GM23338 (cell line): ENCODE data around the gene PRMT7.

Source experiments
- CREB1 ChIP-seq: fragments of 250-450 bp; sonication (Bioruptor Pico); IDR thresholded peaks from 2 replicates; pipeline ENCODE4 v1.5.0; 2020; ENCODE audit warnings: low read depth, mild to moderate bottlenecking, moderate library complexity
- EZH2 ChIP-seq: fragments of 200-600 bp; sonication (generic); IDR thresholded peaks from one replicate; pipeline ENCODE4 v1.8.0; 2017; ENCODE audit warnings: antibody characterized with exemption, mild to moderate bottlenecking, low read depth; ENCODE audit not compliant: unreplicated experiment
- EZH2phosphoT487 ChIP-seq: fragments of 200-600 bp; sonication (generic); IDR thresholded peaks from one replicate; pipeline ENCODE4 v1.8.1; 2018; ENCODE audit warnings: antibody characterized with exemption; ENCODE audit not compliant: unreplicated experiment
- JUNB ChIP-seq: IDR thresholded peaks from one replicate; pipeline ENCODE4 v1.6.1; 2016; ENCODE audit warnings: antibody characterized with exemption; ENCODE audit not compliant: unreplicated experiment
- NANOG ChIP-seq: IDR thresholded peaks from 2 replicates; pipeline ENCODE4 v1.6.1; 2016; ENCODE audit warnings: antibody characterized with exemption, borderline replicate concordance
- POLR2AphosphoS5 ChIP-seq: IDR thresholded peaks from 2 replicates; pipeline ENCODE4 v1.6.1; 2016; ENCODE audit warnings: antibody characterized with exemption, low read depth
- REST ChIP-seq: IDR thresholded peaks from one replicate; pipeline ENCODE4 v1.6.1; 2018; ENCODE audit warnings: antibody characterized with exemption; ENCODE audit not compliant: unreplicated experiment
- STAT1 ChIP-seq: IDR thresholded peaks from one replicate; pipeline ENCODE4 v1.6.1; 2016; ENCODE audit warnings: antibody characterized with exemption; ENCODE audit not compliant: unreplicated experiment
- ZNF114 ChIP-seq: fragments of 250-450 bp; sonication (Bioruptor Pico); IDR thresholded peaks from 2 replicates; pipeline ENCODE4 v1.5.0; 2020; ENCODE audit warnings: mild to moderate bottlenecking, moderate library complexity
- TF ChIP-seq, protein P1 (sequence below), 2 experiments: fragments of 200-600 bp in 1 of 2; sonication (generic) in 1 of 2; conservative IDR thresholded peaks; 2 replicates each; pipeline versions ENCODE4 v1.5.1 to v1.6.1; 2016 to 2017; ENCODE audit warnings: antibody characterized with exemption in 2 of 2, low read depth in 2 of 2, mild to moderate bottlenecking in 2 of 2, moderate library complexity in 1 of 2
- TF ChIP-seq, protein P2 (sequence below): IDR thresholded peaks from 2 replicates; pipeline ENCODE4 v1.6.1; 2016; ENCODE audit warnings: antibody characterized with exemption

DNA sequence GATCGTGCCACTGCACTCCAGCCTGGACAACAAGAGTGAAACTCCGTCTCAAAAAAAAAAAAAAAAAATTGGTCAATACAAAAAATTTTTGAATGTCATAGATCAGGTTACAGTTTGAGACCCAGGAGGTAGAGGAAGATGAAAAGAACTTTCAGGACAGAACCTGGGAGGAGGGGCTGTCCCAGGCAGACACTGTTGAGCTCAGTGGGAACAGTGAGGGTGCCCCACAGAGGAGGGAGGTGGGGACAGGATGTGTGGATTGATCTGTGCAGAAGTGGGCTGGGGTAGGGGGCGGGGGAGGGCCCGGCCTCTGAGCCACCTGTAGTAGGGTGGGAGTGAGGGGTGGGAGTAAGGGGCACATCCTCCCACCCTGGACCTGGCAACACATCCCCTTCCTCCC lies 58.3 kb downstream of the PRMT7 start:
- no peak for TF ChIP-seq REST
- TF ChIP-seq EZH2 = no peak
- TF ChIP-seq, protein P1, sequence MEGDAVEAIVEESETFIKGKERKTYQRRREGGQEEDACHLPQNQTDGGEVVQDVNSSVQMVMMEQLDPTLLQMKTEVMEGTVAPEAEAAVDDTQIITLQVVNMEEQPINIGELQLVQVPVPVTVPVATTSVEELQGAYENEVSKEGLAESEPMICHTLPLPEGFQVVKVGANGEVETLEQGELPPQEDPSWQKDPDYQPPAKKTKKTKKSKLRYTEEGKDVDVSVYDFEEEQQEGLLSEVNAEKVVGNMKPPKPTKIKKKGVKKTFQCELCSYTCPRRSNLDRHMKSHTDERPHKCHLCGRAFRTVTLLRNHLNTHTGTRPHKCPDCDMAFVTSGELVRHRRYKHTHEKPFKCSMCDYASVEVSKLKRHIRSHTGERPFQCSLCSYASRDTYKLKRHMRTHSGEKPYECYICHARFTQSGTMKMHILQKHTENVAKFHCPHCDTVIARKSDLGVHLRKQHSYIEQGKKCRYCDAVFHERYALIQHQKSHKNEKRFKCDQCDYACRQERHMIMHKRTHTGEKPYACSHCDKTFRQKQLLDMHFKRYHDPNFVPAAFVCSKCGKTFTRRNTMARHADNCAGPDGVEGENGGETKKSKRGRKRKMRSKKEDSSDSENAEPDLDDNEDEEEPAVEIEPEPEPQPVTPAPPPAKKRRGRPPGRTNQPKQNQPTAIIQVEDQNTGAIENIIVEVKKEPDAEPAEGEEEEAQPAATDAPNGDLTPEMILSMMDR (conservative IDR thresholded peaks at IDR 0.05; ENCODE audit: low read depth in 2 of 2) = no peak
- TF ChIP-seq POLR2AphosphoS5 = no peak
- no peak for TF ChIP-seq STAT1
- TF ChIP-seq JUNB = no peak
- no peak for TF ChIP-seq EZH2phosphoT487
- no peak for TF ChIP-seq NANOG
- no peak for TF ChIP-seq ZNF114 (CRISPR knock-in tag)
- no peak for TF ChIP-seq CREB1
- TF ChIP-seq, protein P2, sequence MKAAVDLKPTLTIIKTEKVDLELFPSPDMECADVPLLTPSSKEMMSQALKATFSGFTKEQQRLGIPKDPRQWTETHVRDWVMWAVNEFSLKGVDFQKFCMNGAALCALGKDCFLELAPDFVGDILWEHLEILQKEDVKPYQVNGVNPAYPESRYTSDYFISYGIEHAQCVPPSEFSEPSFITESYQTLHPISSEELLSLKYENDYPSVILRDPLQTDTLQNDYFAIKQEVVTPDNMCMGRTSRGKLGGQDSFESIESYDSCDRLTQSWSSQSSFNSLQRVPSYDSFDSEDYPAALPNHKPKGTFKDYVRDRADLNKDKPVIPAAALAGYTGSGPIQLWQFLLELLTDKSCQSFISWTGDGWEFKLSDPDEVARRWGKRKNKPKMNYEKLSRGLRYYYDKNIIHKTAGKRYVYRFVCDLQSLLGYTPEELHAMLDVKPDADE = no peak
